Hepatocyte (in vitro differentiated cells): ENCODE data around the gene CDH10. TPM values are rescaled to one million over a fixed set of nuclear protein-coding genes. Genes with fewer than 3 reads are reported as not detected.

Source experiments
- DNase-seq: peaks from one replicate; pipeline ENCODE4 v3.0.0-alpha.2; 2016; ENCODE audit warnings: low spot score
- H2AFZ ChIP-seq: fragments of 200-600 bp; sonication (generic); 2 replicates; pipeline ENCODE4 v1.6.0; 2016; ENCODE audit warnings: antibody characterized with exemption, mild to moderate bottlenecking
- H3K27ac ChIP-seq: fragments of 200-600 bp; sonication (generic); 2 replicates; pipeline ENCODE4 v1.5.1; 2016; ENCODE audit warnings: mild to moderate bottlenecking
- H3K27me3 ChIP-seq: fragments of 200-600 bp; sonication (generic); 2 replicates; pipeline ENCODE4 v1.6.1; 2016
- H3K36me3 ChIP-seq: fragments of 200-600 bp; sonication (generic); replicated peaks from 2 replicates; pipeline ENCODE4 v1.5.1; 2016; ENCODE audit warnings: low read depth; ENCODE audit not compliant: insufficient read depth
- H3K4me1 ChIP-seq: fragments of 200-600 bp; sonication (generic); 2 replicates; pipeline ENCODE4 v1.5.1; 2016; ENCODE audit warnings: mild to moderate bottlenecking, moderate library complexity; ENCODE audit not compliant: insufficient read depth
- H3K4me2 ChIP-seq: fragments of 200-600 bp; sonication (generic); 2 replicates; pipeline ENCODE4 v1.6.0; 2016
- H3K4me3 ChIP-seq: fragments of 200-600 bp; sonication (generic); 2 replicates; pipeline ENCODE4 v1.5.1; 2016; ENCODE audit warnings: mild to moderate bottlenecking
- H3K79me2 ChIP-seq: fragments of 200-600 bp; sonication (generic); 2 replicates; pipeline ENCODE4 v1.6.0; 2017; ENCODE audit warnings: mild to moderate bottlenecking
- H3K9me2 ChIP-seq: fragments of 200-600 bp; sonication (generic); replicated peaks from 2 replicates; pipeline ENCODE4 v1.6.0; 2017; ENCODE audit warnings: mild to moderate bottlenecking; ENCODE audit not compliant: insufficient read depth
- H3K9me3 ChIP-seq: fragments of 200-600 bp; sonication (generic); 2 replicates; pipeline ENCODE4 v1.5.1; 2016; ENCODE audit warnings: low read depth, mild to moderate bottlenecking
- H4K20me1 ChIP-seq: fragments of 200-600 bp; sonication (generic); 2 replicates; pipeline ENCODE4 v1.6.0; 2016; ENCODE audit warnings: mild to moderate bottlenecking; ENCODE audit not compliant: insufficient read depth, poor library complexity, severe bottlenecking
- CTCF ChIP-seq: fragments of 200-600 bp; sonication (generic); IDR thresholded peaks from 2 replicates; pipeline ENCODE4 v1.5.1; 2016; ENCODE audit warnings: antibody characterized with exemption, mild to moderate bottlenecking; ENCODE audit not compliant: poor library complexity
- EZH2 ChIP-seq: fragments of 200-600 bp; sonication (generic); IDR thresholded peaks from 2 replicates; pipeline ENCODE4 v1.6.1; 2016; ENCODE audit warnings: antibody characterized with exemption, mild to moderate bottlenecking, borderline replicate concordance
- EZH2phosphoT487 ChIP-seq: fragments of 200-600 bp; sonication (generic); IDR thresholded peaks from one replicate; pipeline ENCODE4 v1.6.1; 2018; ENCODE audit warnings: antibody characterized with exemption, mild to moderate bottlenecking, low read depth, moderate library complexity; ENCODE audit not compliant: unreplicated experiment, severe bottlenecking
- WGBS: methylation state at CpG from one replicate; pipeline ENCODE4 v1.1.6; 2016; ENCODE audit warnings: low lambda C conversion rate; ENCODE audit errors: missing lambda C conversion rate; 5-methylcytosine and 5-hydroxymethylcytosine counted together
- polyA plus RNA-seq: library from polyadenylated mRNA; unstranded; fragments of >200 nt; fragmentation: Nextera tagmentation; extraction: Ambion mirVana; gene quantifications from 2 replicates; pipeline ENCODE4 v1.2.1, GENCODE V29; 2016
- total RNA-seq: library from RNA; depleted of rRNA; stranded (reverse); fragments of >200 nt; gene quantifications from 2 replicates; pipeline ENCODE4 v1.2.3, GENCODE V29; 2014

The CDH10 gene
- total and polyA plus RNA-seq, 2 experiments from 2014 or later: 3.2 to 4.9 TPM

DNA sequence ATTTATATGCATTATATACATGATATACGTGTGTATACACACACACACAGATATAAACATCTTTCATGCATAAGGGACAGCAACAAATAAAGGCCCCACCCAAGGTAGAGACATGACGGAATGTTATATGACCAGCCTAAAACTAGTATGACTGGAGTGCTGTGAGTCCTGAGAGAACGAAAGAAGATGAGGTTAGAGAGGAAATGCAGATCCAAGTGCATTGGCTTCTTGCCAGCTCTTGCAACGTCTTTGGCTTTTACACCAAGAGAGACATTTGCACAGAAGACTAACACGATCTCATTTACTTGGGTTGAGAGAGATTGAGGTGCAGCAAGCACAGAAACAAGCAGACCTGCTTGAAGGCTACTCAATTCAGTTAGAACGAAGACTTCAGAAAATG, 23.0 kb downstream of the CDH10 start:
- TF ChIP-seq EZH2phosphoT487: no peak
- TF ChIP-seq EZH2: no peak
- TF ChIP-seq CTCF: no peak
- H3K27ac ChIP-seq: peak overlapping the region; percentile 25
- no peak overlapping the region for H3K4me3 ChIP-seq
- no peaks in the 10 kb centered on the region for H3K9me2 ChIP-seq
- no peaks in the 10 kb centered on the region for H4K20me1 ChIP-seq
- H3K79me2 ChIP-seq: no peaks in the 10 kb centered on the region
- H3K4me1 ChIP-seq: peaks cover 16% of the 10 kb centered on the region
- 58% methylated on average over 6 of the region's 6 CpGs for WGBS
- H3K4me2 ChIP-seq: peak overlapping the region; percentile 29
- H2AFZ ChIP-seq: no peak overlapping the region
- DNase-seq: peak; percentile 52
- H3K36me3 ChIP-seq: no peaks in the 10 kb centered on the region
- no peaks in the 10 kb centered on the region for H3K9me3 ChIP-seq
- H3K27me3 ChIP-seq: no peaks in the 10 kb centered on the region

DNA sequence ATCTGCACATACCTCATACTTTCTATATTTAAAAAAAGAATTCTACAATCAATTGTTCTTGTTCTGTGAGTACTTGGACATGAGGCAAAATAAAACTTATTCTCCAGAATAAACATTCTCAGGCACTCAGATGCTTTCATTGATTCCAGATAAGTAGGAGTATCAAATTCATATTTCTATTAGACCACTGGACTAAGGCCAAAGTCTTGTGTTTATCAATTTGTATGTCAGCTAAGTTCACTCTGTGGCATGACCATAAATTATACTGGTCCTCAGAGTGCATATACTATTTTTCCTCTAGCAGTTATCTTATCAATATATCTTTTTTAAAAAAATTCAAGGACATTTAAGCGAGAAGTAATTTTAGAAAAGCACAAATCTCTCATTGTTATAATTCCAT, 28.2 kb downstream of the CDH10 start:
- Histone ChIP-seq H3K4me1 (peaks cover 6% of the 10 kb centered on the region), H3K9me3 (no peaks in the 10 kb centered on the region)

GRCh38 chr5:24615159-24615558, 29.6 kb downstream of the CDH10 start:
- H3K27ac ChIP-seq: no peak overlapping the region
- H3K4me3 ChIP-seq: no peak overlapping the region
- no peaks in the 10 kb centered on the region for H3K36me3 ChIP-seq
- H3K4me1 ChIP-seq: no peaks in the 10 kb centered on the region
- no peaks in the 10 kb centered on the region for H4K20me1 ChIP-seq
- H3K4me2 ChIP-seq: no peak overlapping the region
- H3K27me3 ChIP-seq: no peaks in the 10 kb centered on the region
- WGBS: 80% methylated on average over 4 of the region's 4 CpGs
- no peak for DNase-seq
- H2AFZ ChIP-seq: no peak overlapping the region
- H3K9me3 ChIP-seq: no peaks in the 10 kb centered on the region
- no peaks in the 10 kb centered on the region for H3K79me2 ChIP-seq
- no peaks in the 10 kb centered on the region for H3K9me2 ChIP-seq
- no peak for TF ChIP-seq EZH2phosphoT487
- TF ChIP-seq CTCF: no peak
- TF ChIP-seq EZH2: no peak

More for the DNA sequence above, 28.2 kb downstream of the CDH10 start:
- no peaks in the 10 kb centered on the region for H3K79me2 ChIP-seq
- no peak overlapping the region for H3K27ac ChIP-seq
- H4K20me1 ChIP-seq: no peaks in the 10 kb centered on the region
- no peaks in the 10 kb centered on the region for H3K27me3 ChIP-seq
- no peaks in the 10 kb centered on the region for H3K36me3 ChIP-seq
- no peak overlapping the region for H3K4me2 ChIP-seq
- TF ChIP-seq EZH2phosphoT487: no peak
- TF ChIP-seq CTCF: no peak
- H3K4me3 ChIP-seq: no peak overlapping the region
- 87% methylated on average over 1 of the region's 1 CpG for WGBS
- no peak for DNase-seq
- H3K9me2 ChIP-seq: no peaks in the 10 kb centered on the region
- no peak overlapping the region for H2AFZ ChIP-seq

DNA sequence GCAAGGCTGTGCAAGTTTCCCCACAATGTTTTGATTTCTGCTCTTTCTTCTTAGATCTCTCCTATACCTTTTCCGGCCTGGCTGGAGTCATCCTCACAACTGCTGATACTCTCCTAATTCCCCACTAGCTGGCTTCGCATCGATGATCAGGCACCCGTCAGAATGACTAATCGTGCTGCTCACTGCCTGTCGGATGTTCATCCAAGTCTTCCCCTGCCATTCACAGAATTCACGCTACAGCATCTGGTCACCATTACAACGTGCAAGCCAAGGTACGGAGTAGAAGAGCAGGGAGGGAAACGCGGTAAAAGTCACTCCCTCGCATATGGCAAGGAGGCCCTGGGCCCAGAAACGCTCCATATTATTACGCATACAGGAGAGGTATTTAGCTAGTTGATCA, 35.1 kb downstream of the CDH10 start:
- no peaks in the 10 kb centered on the region for H3K27me3 ChIP-seq
- no peak for DNase-seq
- H2AFZ ChIP-seq: no peak overlapping the region
- H3K27ac ChIP-seq: no peak overlapping the region
- H3K9me3 ChIP-seq: no peaks in the 10 kb centered on the region
- H3K4me3 ChIP-seq: no peak overlapping the region
- no peaks in the 10 kb centered on the region for H4K20me1 ChIP-seq
- H3K36me3 ChIP-seq: no peaks in the 10 kb centered on the region
- TF ChIP-seq EZH2 (no peak), EZH2phosphoT487 (no peak), CTCF (no peak)
- no peaks in the 10 kb centered on the region for H3K4me1 ChIP-seq
- no peaks in the 10 kb centered on the region for H3K9me2 ChIP-seq
- WGBS: 92% methylated on average over 14 of the region's 14 CpGs
- no peak overlapping the region for H3K4me2 ChIP-seq
- H3K79me2 ChIP-seq: no peaks in the 10 kb centered on the region
